H9 (cell line): ENCODE measurements around the gene METTL26. TPM values are rescaled to one million over a fixed set of nuclear protein-coding genes. Genes with fewer than 3 reads are reported as not detected.

Experiments used
- DNase-seq: peaks from one replicate; pipeline ENCODE4 v3.0.0-alpha.2; 2017
- H2AFZ ChIP-seq: one replicate; pipeline ENCODE4 v1.6.1; 2013; ENCODE audit warnings: mild to moderate bottlenecking, low read length, control low read depth, moderate library complexity
- H2AK5ac ChIP-seq: 2 replicates; pipeline ENCODE4 v1.6.1; 2013; ENCODE audit warnings: low read length, control low read depth, mixed read lengths; ENCODE audit not compliant: insufficient read length
- H2BK120ac ChIP-seq: one replicate; pipeline ENCODE4 v1.6.1; 2013; ENCODE audit warnings: low read depth, mild to moderate bottlenecking, low read length, control low read depth, inconsistent platforms; ENCODE audit not compliant: poor library complexity, severe bottlenecking
- H2BK12ac ChIP-seq: 2 replicates; pipeline ENCODE4 v1.6.1; 2013; ENCODE audit warnings: low read length, control low read depth, mixed read lengths, low read depth; ENCODE audit not compliant: insufficient read length
- H2BK15ac ChIP-seq: 2 replicates; pipeline ENCODE4 v1.6.1; 2013; ENCODE audit warnings: low read depth, low read length, control low read depth
- H2BK20ac ChIP-seq: one replicate; pipeline ENCODE4 v1.6.1; 2013; ENCODE audit warnings: low read depth, mild to moderate bottlenecking, low read length, control low read depth, inconsistent platforms; ENCODE audit not compliant: poor library complexity, severe bottlenecking
- H2BK5ac ChIP-seq: 2 replicates; pipeline ENCODE4 v1.6.1; 2013; ENCODE audit warnings: low read length, control low read depth, mixed read lengths; ENCODE audit not compliant: insufficient read length
- H3K14ac ChIP-seq: 2 replicates; pipeline ENCODE4 v1.6.1; 2013; ENCODE audit warnings: low read length, control low read depth; ENCODE audit not compliant: insufficient read depth
- H3K18ac ChIP-seq: 2 replicates; pipeline ENCODE4 v1.6.1; 2013; ENCODE audit warnings: low read depth, mild to moderate bottlenecking, mixed read lengths, low read length, control low read depth; ENCODE audit not compliant: insufficient read length
- H3K23ac ChIP-seq: 2 replicates; pipeline ENCODE4 v1.6.1; 2013; ENCODE audit warnings: low read length, control low read depth, mixed read lengths, low read depth; ENCODE audit not compliant: insufficient read length
- H3K23me2 ChIP-seq: 2 replicates; pipeline ENCODE4 v1.6.1; 2013; ENCODE audit warnings: low read depth, mild to moderate bottlenecking, mixed read lengths, low read length, control low read depth; ENCODE audit not compliant: insufficient read length, poor library complexity, severe bottlenecking
- H3K27ac ChIP-seq: 2 replicates; pipeline ENCODE4 v1.5.1; 2013; ENCODE audit warnings: low read length, control low read depth, mixed read lengths, low read depth; ENCODE audit not compliant: insufficient read length
- H3K27me3 ChIP-seq: 2 replicates; pipeline ENCODE4 v1.6.1; 2013; ENCODE audit warnings: low read length, control low read depth, inconsistent platforms; ENCODE audit not compliant: insufficient read depth
- H3K4ac ChIP-seq: 2 replicates; pipeline ENCODE4 v1.6.1; 2013; ENCODE audit warnings: low read depth, mild to moderate bottlenecking, control low read depth, inconsistent platforms, low read length, moderate library complexity
- H3K4me1 ChIP-seq: 2 replicates; pipeline ENCODE4 v1.6.1; 2013; ENCODE audit warnings: low read length, control low read depth, inconsistent platforms; ENCODE audit not compliant: insufficient read depth
- H3K4me2 ChIP-seq: 2 replicates; pipeline ENCODE4 v1.6.1; 2013; ENCODE audit warnings: low read length, control low read depth, mixed read lengths; ENCODE audit not compliant: insufficient read length, insufficient read depth
- H3K56ac ChIP-seq: 2 replicates; pipeline ENCODE4 v1.6.1; 2013; ENCODE audit warnings: low read depth, mild to moderate bottlenecking, mixed read lengths, low read length, control low read depth; ENCODE audit not compliant: insufficient read length
- H3K79me1 ChIP-seq: 2 replicates; pipeline ENCODE4 v1.6.1; 2013; ENCODE audit warnings: low read depth, mild to moderate bottlenecking, moderate library complexity, low read length, control low read depth, inconsistent platforms; ENCODE audit not compliant: insufficient read depth, poor library complexity, severe bottlenecking
- H3K79me2 ChIP-seq: 2 replicates; pipeline ENCODE4 v1.6.1; 2013; ENCODE audit warnings: low read length, control low read depth, inconsistent platforms; ENCODE audit not compliant: insufficient read depth
- H3K9ac ChIP-seq: 2 replicates; pipeline ENCODE4 v1.6.1; 2013; ENCODE audit warnings: low read length, control low read depth, mixed read lengths; ENCODE audit not compliant: insufficient read length; ENCODE audit errors: extremely low read depth
- H3K9me3 ChIP-seq: one replicate; pipeline ENCODE4 v1.6.1; 2013; ENCODE audit warnings: low read depth, low read length, inconsistent platforms; ENCODE audit not compliant: control insufficient read depth
- H3T11ph ChIP-seq: one replicate; pipeline ENCODE4 v1.6.1; 2013; ENCODE audit warnings: mild to moderate bottlenecking, low read length, control low read depth, inconsistent platforms
- H4K20me1 ChIP-seq: one replicate; pipeline ENCODE4 v1.6.1; 2013; ENCODE audit not compliant: control insufficient read depth, insufficient read length, insufficient read depth
- H4K5ac ChIP-seq: 2 replicates; pipeline ENCODE4 v1.6.1; 2013; ENCODE audit warnings: low read depth, mild to moderate bottlenecking, mixed read lengths, low read length, control low read depth; ENCODE audit not compliant: insufficient read length
- H4K8ac ChIP-seq: replicated peaks from 2 replicates; pipeline ENCODE4 v1.6.1; 2013; ENCODE audit warnings: low read length, control low read depth, mixed read lengths, low read depth; ENCODE audit not compliant: insufficient read length
- H4K91ac ChIP-seq: 2 replicates; pipeline ENCODE4 v1.6.1; 2013; ENCODE audit warnings: low read depth, mild to moderate bottlenecking, moderate library complexity, mixed read lengths, low read length, control low read depth; ENCODE audit not compliant: insufficient read length
- H3K27ac Mint-ChIP-seq, 3 experiments: 2 replicates in 2 of 3; 3 replicates in 1 of 3; pipeline ENCODE4 v1.8.0; 2020 to 2021; ENCODE audit warnings: mixed read lengths in 3 of 3, mild to moderate bottlenecking in 1 of 3, moderate library complexity in 1 of 3
- H3K27me3 Mint-ChIP-seq: 2 replicates; pipeline ENCODE4 v1.8.0; 2021; ENCODE audit warnings: low read depth, mild to moderate bottlenecking, moderate library complexity, mixed read lengths
- H3K36me3 Mint-ChIP-seq, 3 experiments: 2 replicates in 2 of 3; 3 replicates in 1 of 3; pipeline ENCODE4 v1.8.0; 2020 to 2021; ENCODE audit warnings: low read depth in 3 of 3, mixed read lengths in 3 of 3; ENCODE audit not compliant: insufficient read depth in 1 of 3
- H3K4me1 Mint-ChIP-seq, 2 experiments: 2 replicates each; pipeline ENCODE4 v1.8.0; 2020; ENCODE audit warnings: mixed read lengths in 2 of 2
- H3K4me3 Mint-ChIP-seq, 2 experiments: 2 replicates in 1 of 2; 3 replicates in 1 of 2; pipeline ENCODE4 v1.8.0; 2020 to 2021; ENCODE audit warnings: mild to moderate bottlenecking in 2 of 2, mixed read lengths in 2 of 2, moderate library complexity in 1 of 2
- H3K9me3 Mint-ChIP-seq, 2 experiments: 2 replicates in 1 of 2; 3 replicates in 1 of 2; pipeline ENCODE4 v1.8.0; 2020; ENCODE audit warnings: mild to moderate bottlenecking in 2 of 2, mixed read lengths in 2 of 2, moderate library complexity in 1 of 2
- WGBS: extraction: QIAGEN DNeasy Blood & Tissue Kit; methylation state at CpG from one replicate; pipeline ENCODE4 v1.1.7; 2013; ENCODE audit warnings: missing lambda C conversion rate, low lambda C conversion rate, mixed read lengths; ENCODE audit not compliant: insufficient read length; ENCODE audit errors: extremely low coverage; 5-methylcytosine and 5-hydroxymethylcytosine counted together
- total RNA-seq: library from RNA; stranded (reverse); gene quantifications from 2 replicates; pipeline ENCODE4 v1.2.1, GENCODE V29; 2021
- TF ChIP-seq, protein P1 (sequence below): fragments of 200-600 bp; sonication (generic); conservative IDR thresholded peaks from 3 replicates; pipeline ENCODE4 v1.8.0; 2021; ENCODE audit warnings: antibody characterized with exemption, mild to moderate bottlenecking

METTL26 gene
- total RNA-seq, 1 experiment from 2014 or later, result 108 TPM

DNA sequence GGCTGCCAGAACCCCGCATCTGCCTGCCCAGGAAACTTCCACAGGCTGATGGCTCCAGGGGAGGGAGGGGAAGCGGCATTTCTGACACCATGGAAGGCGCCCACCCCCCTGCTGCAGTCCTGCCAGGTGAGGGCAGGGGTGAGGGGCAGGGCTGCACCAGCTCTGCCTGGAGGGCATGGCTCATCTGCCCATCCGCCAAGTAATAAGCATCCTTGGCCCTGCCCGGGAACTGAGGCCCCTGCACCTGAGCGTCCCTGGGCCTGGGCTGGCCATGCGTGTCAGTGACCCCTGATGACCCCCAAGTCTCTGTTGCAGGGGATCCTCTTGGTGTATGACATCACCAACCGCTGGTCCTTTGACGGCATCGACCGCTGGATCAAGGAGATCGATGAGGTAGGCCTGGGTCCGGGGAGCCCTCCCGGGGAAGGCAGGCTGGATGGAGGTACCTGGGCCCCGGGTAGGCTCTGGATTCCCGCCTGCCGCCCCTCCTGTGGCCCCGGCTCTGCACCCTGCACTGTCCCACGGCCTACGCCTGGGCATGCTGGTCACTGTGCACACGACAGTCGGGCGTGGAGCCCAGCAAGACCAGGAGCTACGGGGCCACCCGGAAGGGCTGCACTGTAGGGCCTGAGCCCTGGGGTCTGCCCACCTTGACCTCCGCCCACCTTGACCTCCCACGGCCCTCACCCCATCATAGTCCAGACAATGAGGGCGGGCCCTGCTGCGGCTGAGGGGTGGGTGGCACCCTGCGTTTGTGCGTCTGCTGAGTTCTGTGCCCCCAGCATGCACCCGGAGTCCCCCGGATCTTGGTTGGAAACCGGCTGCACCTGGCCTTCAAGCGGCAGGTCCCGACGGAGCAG, 10.8 kb downstream of the METTL26 start:
- H3K23me2 ChIP-seq, result no peaks in the 10 kb centered on the region
- no peak overlapping the region for H2BK20ac ChIP-seq
- no peak overlapping the region for H3K9ac ChIP-seq
- no peak overlapping the region for H2BK120ac ChIP-seq
- no peak overlapping the region for H4K5ac ChIP-seq
- no peak overlapping the region for H3K14ac ChIP-seq
- H2BK12ac ChIP-seq, result no peak overlapping the region
- TF ChIP-seq, protein P1, sequence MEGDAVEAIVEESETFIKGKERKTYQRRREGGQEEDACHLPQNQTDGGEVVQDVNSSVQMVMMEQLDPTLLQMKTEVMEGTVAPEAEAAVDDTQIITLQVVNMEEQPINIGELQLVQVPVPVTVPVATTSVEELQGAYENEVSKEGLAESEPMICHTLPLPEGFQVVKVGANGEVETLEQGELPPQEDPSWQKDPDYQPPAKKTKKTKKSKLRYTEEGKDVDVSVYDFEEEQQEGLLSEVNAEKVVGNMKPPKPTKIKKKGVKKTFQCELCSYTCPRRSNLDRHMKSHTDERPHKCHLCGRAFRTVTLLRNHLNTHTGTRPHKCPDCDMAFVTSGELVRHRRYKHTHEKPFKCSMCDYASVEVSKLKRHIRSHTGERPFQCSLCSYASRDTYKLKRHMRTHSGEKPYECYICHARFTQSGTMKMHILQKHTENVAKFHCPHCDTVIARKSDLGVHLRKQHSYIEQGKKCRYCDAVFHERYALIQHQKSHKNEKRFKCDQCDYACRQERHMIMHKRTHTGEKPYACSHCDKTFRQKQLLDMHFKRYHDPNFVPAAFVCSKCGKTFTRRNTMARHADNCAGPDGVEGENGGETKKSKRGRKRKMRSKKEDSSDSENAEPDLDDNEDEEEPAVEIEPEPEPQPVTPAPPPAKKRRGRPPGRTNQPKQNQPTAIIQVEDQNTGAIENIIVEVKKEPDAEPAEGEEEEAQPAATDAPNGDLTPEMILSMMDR, result no peak
- H2AK5ac ChIP-seq, result no peak overlapping the region
- H4K91ac ChIP-seq, result no peak overlapping the region
- H3K4me3 Mint-ChIP-seq, result no peak overlapping the region
- H3K23ac ChIP-seq, result no peak overlapping the region
- H3K79me2 ChIP-seq, result no peaks in the 10 kb centered on the region
- no peak overlapping the region for H2BK5ac ChIP-seq
- no peaks in the 10 kb centered on the region for H3K9me3 ChIP-seq
- H3K18ac ChIP-seq, result no peak overlapping the region
- no peak for DNase-seq
- no peaks in the 10 kb centered on the region for H3K79me1 ChIP-seq
- H4K8ac ChIP-seq, result no peak overlapping the region
- no CpG with 5 or more reads among the region's 37 CpGs for WGBS
- H3K4me1 Mint-ChIP-seq, result peaks cover 21 to 50% of the 10 kb centered on the region in 2 experiments
- H2AFZ ChIP-seq, result no peak overlapping the region
- no peak overlapping the region for H3K27ac Mint-ChIP-seq
- H3K4me2 ChIP-seq, result no peak overlapping the region
- no peaks in the 10 kb centered on the region for H4K20me1 ChIP-seq
- no peaks in the 10 kb centered on the region; the same call in 1 of the 2 replicates for H3K4me1 ChIP-seq
- H3K4ac ChIP-seq, result no peak overlapping the region
- H3K9me3 Mint-ChIP-seq, result no peaks in the 10 kb centered on the region
- no peak overlapping the region for H2BK15ac ChIP-seq
- H3K36me3 Mint-ChIP-seq, result peaks cover 0 to 10% (median 0%) of the 10 kb centered on the region in 3 experiments; a peak in 3 of 7 replicates
- H3T11ph ChIP-seq, result no peak overlapping the region
- no peaks in the 10 kb centered on the region for H3K27me3 ChIP-seq
- H3K56ac ChIP-seq, result no peak overlapping the region
- H3K27me3 Mint-ChIP-seq, result no peaks in the 10 kb centered on the region
- no peak overlapping the region for H3K27ac ChIP-seq
